Activated naive CD8-positive, alpha-beta T cell treated with anti-CD3 and anti-CD28 coated beads, Interleukin-2, amount 50 U/mL, for 24 hours (primary cell): ENCODE data around the gene CEP170B.
"Not testable (repeated sequence)": the region's sequence is repeated elsewhere in the genome, so short reads cannot be mapped to it uniquely, and the experiment has no call there.

ENCODE experiments used
- ATAC-seq: fragments of 150-1000 bp; cut with Tn5 transposase; one replicate; pipeline ENCODE4 v1.10.0; 2021
- DNase-seq: peaks from one replicate; pipeline ENCODE4 v3.0.0; 2021
- H3K27ac Mint-ChIP-seq: one replicate; pipeline ENCODE4 v1.8.0; 2021; ENCODE audit warnings: mild to moderate bottlenecking, mixed read lengths
- H3K27me3 Mint-ChIP-seq: one replicate; pipeline ENCODE4 v1.8.0; 2021; ENCODE audit warnings: mixed read lengths
- H3K36me3 Mint-ChIP-seq: one replicate; pipeline ENCODE4 v1.8.0; 2021; ENCODE audit warnings: low read depth, mixed read lengths
- H3K4me1 Mint-ChIP-seq: one replicate; pipeline ENCODE4 v1.8.0; 2021; ENCODE audit warnings: mixed read lengths
- H3K4me3 Mint-ChIP-seq: one replicate; pipeline ENCODE4 v1.8.0; 2021; ENCODE audit warnings: mild to moderate bottlenecking, moderate library complexity, mixed read lengths
- H3K9me3 Mint-ChIP-seq: one replicate; pipeline ENCODE4 v1.8.0; 2021; ENCODE audit warnings: mixed read lengths

Gene CEP170B

GRCh38 chr14:104895207-104895785, 30.2 kb downstream of the CEP170B start:
- DNase-seq (no peak), ATAC-seq (no peak)
- peaks cover 4% of the 10 kb centered on the region for H3K4me1 Mint-ChIP-seq
- H3K27me3 Mint-ChIP-seq: no peaks in the 10 kb centered on the region
- no peaks in the 10 kb centered on the region for H3K9me3 Mint-ChIP-seq
- H3K27ac Mint-ChIP-seq: no peak overlapping the region
- H3K4me3 Mint-ChIP-seq: no peak overlapping the region
- H3K36me3 Mint-ChIP-seq: no peaks in the 10 kb centered on the region

GRCh38 chr14:104895786-104896661, 31.0 kb downstream of the CEP170B start:
- no peak for DNase-seq
- ATAC-seq: no peak
- H3K9me3 Mint-ChIP-seq: no peaks in the 10 kb centered on the region
- H3K27ac Mint-ChIP-seq: no peak overlapping the region
- H3K4me1 Mint-ChIP-seq: peaks cover 4% of the 10 kb centered on the region
- H3K4me3 Mint-ChIP-seq: no peak overlapping the region
- no peaks in the 10 kb centered on the region for H3K27me3 Mint-ChIP-seq
- H3K36me3 Mint-ChIP-seq: no peaks in the 10 kb centered on the region

DNA sequence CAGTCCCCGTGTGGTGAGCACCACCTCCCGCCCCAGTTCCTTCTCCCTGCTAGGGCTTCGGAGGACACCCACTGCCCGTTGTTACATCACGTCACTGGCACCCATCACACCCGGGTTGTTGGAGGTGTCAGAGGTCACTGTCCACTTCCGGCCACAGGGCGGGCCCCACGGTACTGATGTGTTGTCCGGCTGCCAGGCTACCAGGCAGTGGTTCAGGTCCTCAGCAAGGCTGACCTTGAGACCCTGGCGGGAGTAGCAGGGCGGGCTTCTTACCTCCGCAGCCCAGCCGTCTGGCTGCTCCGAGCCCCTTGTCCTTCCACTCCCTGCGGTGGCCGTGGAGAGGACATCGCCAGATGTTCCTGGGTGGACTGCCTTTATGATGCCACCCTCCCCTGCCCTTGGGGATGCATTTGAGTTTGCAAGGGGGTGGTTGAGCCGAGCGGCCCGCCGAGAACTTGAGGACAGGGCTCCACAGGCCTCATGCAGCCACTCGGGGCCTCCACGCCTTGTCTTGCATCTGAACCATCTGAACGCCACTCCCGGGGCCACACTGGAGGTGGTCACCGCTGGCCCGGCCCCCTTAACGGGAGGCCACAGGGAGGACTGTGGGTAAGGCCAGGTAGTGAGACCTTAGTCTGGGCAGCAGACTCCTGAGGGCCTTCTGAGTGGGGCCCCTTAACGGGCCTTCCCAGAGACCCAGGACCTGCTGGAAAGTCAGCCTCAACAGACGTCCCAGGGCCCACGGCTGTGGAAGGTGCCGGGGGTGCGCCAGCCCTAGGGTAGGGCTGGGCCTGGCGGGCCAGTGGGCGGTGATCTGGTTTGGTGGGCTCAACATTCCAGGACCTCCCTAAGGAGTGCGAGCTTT, 32.5 kb downstream of the CEP170B start:
- no peak for DNase-seq
- H3K4me1 Mint-ChIP-seq: peaks cover 4% of the 10 kb centered on the region
- no peaks in the 10 kb centered on the region for H3K36me3 Mint-ChIP-seq
- no peak overlapping the region for H3K4me3 Mint-ChIP-seq
- H3K27me3 Mint-ChIP-seq: peaks cover 2% of the 10 kb centered on the region
- no peak for ATAC-seq
- H3K27ac Mint-ChIP-seq: no peak overlapping the region
- no peaks in the 10 kb centered on the region for H3K9me3 Mint-ChIP-seq

DNA sequence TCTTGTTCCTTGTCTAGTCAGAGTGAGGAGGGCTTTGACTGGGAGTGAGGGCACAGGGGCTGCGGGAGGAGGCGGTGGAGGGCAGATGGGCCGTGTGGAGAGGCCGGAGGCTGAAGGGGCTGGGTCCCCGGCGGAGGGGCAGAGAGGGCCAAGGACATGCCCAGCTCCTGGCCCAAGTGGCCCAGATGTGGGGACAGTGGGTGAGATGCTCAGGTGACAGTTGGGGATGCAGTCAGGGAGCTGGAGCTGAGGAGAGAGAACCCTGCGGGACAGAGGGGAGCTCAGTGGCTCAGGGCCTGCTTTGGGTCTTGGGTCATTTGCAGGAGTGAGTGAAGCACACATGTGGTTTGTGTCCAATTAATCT, 33.1 kb downstream of the CEP170B start:
- no peak overlapping the region for H3K4me3 Mint-ChIP-seq
- H3K4me1 Mint-ChIP-seq: peaks cover 4% of the 10 kb centered on the region
- ATAC-seq (no peak), DNase-seq (no peak)
- H3K27me3 Mint-ChIP-seq: peaks cover 2% of the 10 kb centered on the region
- no peaks in the 10 kb centered on the region for H3K9me3 Mint-ChIP-seq
- no peaks in the 10 kb centered on the region for H3K36me3 Mint-ChIP-seq
- H3K27ac Mint-ChIP-seq: no peak overlapping the region

GRCh38 chr14:104898870-104899510, 33.9 kb downstream of the CEP170B start:
- ATAC-seq: no peak

GRCh38 chr14:104899781-104900180, 34.7 kb downstream of the CEP170B start:
- H3K27ac Mint-ChIP-seq: no peak overlapping the region
- peaks cover 12% of the 10 kb centered on the region for H3K27me3 Mint-ChIP-seq
- H3K4me3 Mint-ChIP-seq: no peak overlapping the region
- no peak for ATAC-seq
- H3K4me1 Mint-ChIP-seq: peaks cover 4% of the 10 kb centered on the region
- no peak for DNase-seq
- H3K9me3 Mint-ChIP-seq: no peaks in the 10 kb centered on the region
- no peaks in the 10 kb centered on the region for H3K36me3 Mint-ChIP-seq

More at GRCh38 chr14:104898870-104899510, 33.9 kb downstream of the CEP170B start:
- no peak for DNase-seq
- Mint-ChIP-seq H3K4me3 (no peak overlapping the region), H3K9me3 (no peaks in the 10 kb centered on the region), H3K36me3 (no peaks in the 10 kb centered on the region), H3K4me1 (peaks cover 4% of the 10 kb centered on the region), H3K27me3 (peaks cover 5% of the 10 kb centered on the region), H3K27ac (no peak overlapping the region)

DNA sequence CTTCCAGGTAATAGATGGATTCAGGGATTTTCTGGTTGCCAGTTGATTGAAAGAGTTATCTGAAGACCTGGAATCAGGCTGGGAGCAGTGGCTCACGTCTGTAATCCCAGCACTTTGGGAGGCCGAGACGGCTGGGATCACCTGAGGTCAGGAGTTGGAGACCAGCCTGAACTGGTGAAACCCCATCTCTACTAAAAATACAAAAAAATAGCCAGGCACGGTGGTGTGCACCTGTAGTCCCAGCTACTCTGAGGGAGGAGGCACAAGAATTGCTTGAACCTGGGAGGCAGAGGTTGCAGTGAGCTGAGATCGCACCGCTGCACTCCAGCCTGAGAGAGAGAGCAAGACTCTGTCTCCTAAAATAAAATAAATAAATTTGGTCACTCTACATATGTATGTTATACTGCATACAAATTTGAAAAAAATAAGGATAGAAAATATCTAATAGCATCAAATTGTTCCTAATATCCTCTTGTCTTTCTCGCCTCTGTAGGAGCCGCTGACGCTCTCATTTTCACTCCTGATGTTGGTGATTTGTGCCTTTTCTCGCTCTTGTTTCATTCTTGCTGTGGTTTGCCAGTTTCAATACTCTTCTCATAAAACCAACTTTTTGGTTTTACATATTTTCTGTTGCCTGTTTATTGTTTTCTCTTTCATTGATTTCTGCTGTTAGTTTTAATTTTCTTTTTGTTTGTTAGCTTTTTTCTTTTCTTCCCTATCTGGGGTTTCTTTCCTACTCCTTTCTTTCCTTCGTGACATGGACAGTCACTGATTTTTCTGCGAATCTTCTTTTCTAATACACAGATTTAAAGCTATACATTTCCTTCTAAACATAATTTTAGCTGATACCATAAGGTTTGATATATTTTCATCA, 35.8 kb downstream of the CEP170B start:
- H3K36me3 Mint-ChIP-seq: no peaks in the 10 kb centered on the region
- ATAC-seq (no peak), DNase-seq (no peak)
- no peak overlapping the region for H3K4me3 Mint-ChIP-seq
- peaks cover 14% of the 10 kb centered on the region for H3K27me3 Mint-ChIP-seq
- no peaks in the 10 kb centered on the region for H3K9me3 Mint-ChIP-seq
- H3K4me1 Mint-ChIP-seq: peaks cover 4% of the 10 kb centered on the region
- H3K27ac Mint-ChIP-seq: no peak overlapping the region

DNA sequence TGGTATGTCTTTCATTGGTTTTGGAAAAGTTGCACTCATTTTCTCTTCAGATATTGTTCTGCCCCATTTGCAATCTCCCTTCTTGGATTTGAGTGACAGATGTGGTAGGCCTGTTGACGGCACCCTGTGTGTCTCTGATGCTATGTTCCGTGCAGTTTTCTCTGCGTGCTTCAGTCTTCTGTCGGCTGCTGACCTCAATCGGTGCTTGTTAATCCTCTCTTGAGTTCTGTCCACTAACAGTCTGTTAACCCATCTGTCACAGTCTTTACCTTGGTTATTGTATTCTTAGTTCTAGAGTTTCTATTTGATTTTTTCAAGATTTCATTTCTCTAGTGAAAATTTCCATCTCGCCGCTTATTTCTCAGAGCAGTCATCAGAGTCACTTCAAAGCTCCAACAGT, 38.9 kb downstream of the CEP170B start:
- Mint-ChIP-seq H3K4me3 (no peak overlapping the region), H3K27ac (no peak overlapping the region), H3K36me3 (no peaks in the 10 kb centered on the region), H3K4me1 (no peaks in the 10 kb centered on the region), H3K9me3 (no peaks in the 10 kb centered on the region), H3K27me3 (peaks cover 14% of the 10 kb centered on the region)
- DNase-seq (no peak), ATAC-seq (no peak)

DNA sequence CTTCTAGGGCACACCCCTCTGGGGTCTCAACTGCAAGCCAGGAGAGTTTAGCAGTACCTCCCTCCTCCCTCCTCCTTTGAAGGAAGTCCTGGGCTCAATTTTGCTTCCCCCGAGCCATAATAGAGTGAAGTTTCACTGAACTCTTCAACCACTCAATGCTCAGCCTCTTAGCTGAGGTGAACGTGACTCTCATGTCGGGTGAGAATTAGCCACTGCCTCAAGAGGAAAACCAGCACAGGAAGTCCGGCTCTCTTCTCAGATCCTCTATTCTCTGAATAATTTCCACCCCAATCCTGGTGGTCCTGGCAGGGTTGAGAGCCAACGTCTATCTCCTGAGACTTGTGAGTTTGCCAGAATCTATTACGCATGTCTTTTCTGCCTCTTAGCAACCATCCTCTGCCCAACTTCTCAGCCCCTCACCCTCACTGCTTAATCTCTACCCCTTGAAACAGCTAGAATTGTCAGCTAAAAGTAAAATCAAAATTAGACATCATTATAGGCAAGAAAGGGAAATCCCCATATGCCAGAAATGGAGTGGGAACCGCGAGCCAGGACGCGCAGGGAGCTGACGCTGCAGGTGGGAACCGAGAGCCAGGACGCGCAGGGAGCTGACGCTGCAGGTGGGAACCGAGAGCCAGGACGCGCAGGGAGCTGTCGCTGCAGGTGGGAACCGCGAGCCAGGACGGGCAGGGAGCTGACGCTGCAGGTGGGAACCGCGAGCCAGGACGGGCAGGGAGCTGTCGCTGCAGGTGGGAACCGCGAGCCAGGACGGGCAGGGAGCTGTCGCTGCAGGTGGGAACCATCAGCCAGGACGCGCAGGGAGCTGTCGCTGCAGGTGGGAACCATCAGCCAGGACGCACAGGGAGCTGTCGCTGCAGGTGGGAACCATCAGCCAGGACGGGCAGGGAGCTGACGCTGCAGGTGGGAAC, 39.8 kb downstream of the CEP170B start:
- peaks cover 16% of the 10 kb centered on the region for H3K27me3 Mint-ChIP-seq
- not testable (repeated sequence) for DNase-seq, H3K4me1 Mint-ChIP-seq, H3K9me3 Mint-ChIP-seq, H3K27ac Mint-ChIP-seq, H3K36me3 Mint-ChIP-seq, ATAC-seq, H3K4me3 Mint-ChIP-seq

- peaks cover 17% of the 10 kb centered on the region for H3K27me3 Mint-ChIP-seq
- H3K4me3 Mint-ChIP-seq, H3K4me1 Mint-ChIP-seq, H3K9me3 Mint-ChIP-seq, H3K27ac Mint-ChIP-seq, H3K36me3 Mint-ChIP-seq, DNase-seq, ATAC-seq: not testable (repeated sequence)
Observed at GRCh38 chr14:104905579-104905933, 40.5 kb downstream of the CEP170B start.

GRCh38 chr14:104908303-104908702, 43.2 kb downstream of the CEP170B start:
- ATAC-seq: no peak
- no peak overlapping the region for H3K27ac Mint-ChIP-seq

DNA sequence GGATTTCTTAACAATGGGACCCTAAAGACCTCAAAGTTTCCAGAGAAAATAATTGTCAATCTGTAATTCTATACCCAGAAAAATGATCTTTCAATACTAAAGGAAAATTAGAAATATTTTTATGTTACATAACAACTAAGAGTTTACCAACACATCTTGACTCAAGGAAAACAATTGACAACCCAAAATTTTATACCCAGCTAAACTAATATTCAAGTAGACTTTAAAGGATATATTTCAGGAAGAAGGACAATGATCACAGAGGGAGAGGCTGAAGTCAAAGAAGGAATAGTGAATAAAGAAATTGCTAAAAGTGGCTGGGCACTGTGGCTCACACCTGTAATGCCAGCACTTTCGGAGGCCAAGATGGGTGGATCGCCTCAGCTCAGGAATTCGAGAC, 47.0 kb downstream of the CEP170B start:
- no peak for DNase-seq
- Mint-ChIP-seq H3K9me3 (peaks cover 12% of the 10 kb centered on the region), H3K27ac (no peak overlapping the region), H3K4me3 (no peak overlapping the region), H3K36me3 (no peaks in the 10 kb centered on the region), H3K27me3 (peaks cover 13% of the 10 kb centered on the region), H3K4me1 (no peaks in the 10 kb centered on the region)
- no peak for ATAC-seq

More at GRCh38 chr14:104908303-104908702, 43.2 kb downstream of the CEP170B start:
- Mint-ChIP-seq H3K36me3 (no peaks in the 10 kb centered on the region), H3K4me1 (no peaks in the 10 kb centered on the region), H3K27me3 (peaks cover 22% of the 10 kb centered on the region), H3K4me3 (no peak overlapping the region), H3K9me3 (peaks cover 12% of the 10 kb centered on the region)
- no peak for DNase-seq

- Mint-ChIP-seq H3K27ac (no peak overlapping the region), H3K4me3 (no peak overlapping the region), H3K36me3 (no peaks in the 10 kb centered on the region), H3K9me3 (peaks cover 12% of the 10 kb centered on the region), H3K4me1 (no peaks in the 10 kb centered on the region), H3K27me3 (peaks cover 13% of the 10 kb centered on the region)
- no peak for ATAC-seq
- no peak for DNase-seq
Observed at GRCh38 chr14:104913435-104913834, 48.4 kb downstream of the CEP170B start.
